CD4-positive, alpha-beta T cell (primary cell): ENCODE results near the gene KCNE1. TPM values are rescaled to one million over a fixed set of nuclear protein-coding genes. Genes with fewer than 3 reads are reported as not detected.
"Not testable (repeated sequence)": the region's sequence is repeated elsewhere in the genome, so short reads cannot be mapped to it uniquely, and the experiment has no call there.

Experiments used
- ATAC-seq: fragments of 200-7000 bp; cut with Tn5 transposase; one replicate; pipeline ENCODE4 v1.10.0; 2022; ENCODE audit warnings: mild to moderate bottlenecking; ENCODE audit not compliant: poor library complexity
- CTCF ChIA-PET: fragments of 350-600 bp; sonication (Branson Sonifier 250); formaldehyde crosslinking; loops from one replicate; lab custom pipeline; 2021; ENCODE audit warnings: antibody characterized with exemption, inconsistent platforms; lab: Charles Lee
- POLR2A ChIA-PET: fragments of 350-600 bp; sonication (Branson Sonifier 250); formaldehyde crosslinking; loops from one replicate; lab custom pipeline; 2021; ENCODE audit warnings: antibody characterized with exemption, inconsistent platforms; lab: Charles Lee
- DNase-seq, 14 experiments: peaks; one replicate each; pipeline ENCODE4 v3.0.0-alpha.2; 2013 to 2020; ENCODE audit warnings: mixed read lengths in 2 of 14
- H3K27ac ChIP-seq, 2 donors: one replicate each; pipeline versions ENCODE4 v1.5.1 to v1.7.0; 2013; ENCODE audit warnings: low read length in 2 of 2, low read depth in 1 of 2, mild to moderate bottlenecking in 1 of 2
- H3K27me3 ChIP-seq, 2 experiments: 1 replicate in 1 of 2; 2 replicates in 1 of 2; pipeline versions ENCODE4 v1.6.1 to v1.7.0; 2013; ENCODE audit warnings: low read length in 2 of 2, control low read depth in 1 of 2, mild to moderate bottlenecking in 1 of 2, moderate library complexity in 1 of 2; ENCODE audit not compliant: insufficient read depth in 2 of 2, control insufficient read depth in 1 of 2
- H3K36me3 ChIP-seq: one replicate; pipeline ENCODE4 v1.6.1; 2013; ENCODE audit warnings: low read length, control low read depth; ENCODE audit not compliant: insufficient read depth
- H3K4me1 ChIP-seq: one replicate; pipeline ENCODE4 v1.6.1; 2013; ENCODE audit warnings: low read length, control low read depth; ENCODE audit not compliant: insufficient read depth
- H3K4me3 ChIP-seq: one replicate; pipeline ENCODE4 v1.5.1; 2013; ENCODE audit warnings: mild to moderate bottlenecking, low read length, moderate library complexity
- H3K9me3 ChIP-seq, 2 experiments: 1 replicate in 1 of 2; 2 replicates in 1 of 2; pipeline versions ENCODE4 v1.6.1 to v1.7.0; 2013; ENCODE audit warnings: low read length in 2 of 2, mild to moderate bottlenecking in 2 of 2, control low read depth in 1 of 2, moderate library complexity in 1 of 2; ENCODE audit not compliant: control insufficient read depth in 1 of 2, insufficient read depth in 1 of 2
- H3K27ac Mint-ChIP-seq: one replicate; pipeline ENCODE4 v1.8.0; 2020; ENCODE audit warnings: mixed read lengths
- H3K27me3 Mint-ChIP-seq: one replicate; pipeline ENCODE4 v1.8.0; 2021; ENCODE audit warnings: mixed read lengths
- H3K36me3 Mint-ChIP-seq: one replicate; pipeline ENCODE4 v1.8.0; 2021; ENCODE audit warnings: low read depth, mixed read lengths
- H3K4me1 Mint-ChIP-seq: one replicate; pipeline ENCODE4 v1.8.0; 2021; ENCODE audit warnings: low read depth, mixed read lengths
- H3K4me3 Mint-ChIP-seq: one replicate; pipeline ENCODE4 v1.8.0; 2020; ENCODE audit warnings: mild to moderate bottlenecking, mixed read lengths
- H3K9me3 Mint-ChIP-seq: one replicate; pipeline ENCODE4 v1.8.0; 2020; ENCODE audit warnings: mixed read lengths
- CTCF ChIP-seq: fragments of 200-600 bp; IDR thresholded peaks from one replicate; pipeline ENCODE4 v1.8.0; 2022; ENCODE audit warnings: antibody characterized with exemption, mild to moderate bottlenecking
- intact Hi-C, 2 experiments: fragments of 100-400 bp; cut with DNase I in 1 of 2; cut with micrococcal nuclease in 1 of 2; formaldehyde crosslinking; loops; one replicate each; pipeline versions ENCODE4 v1.15.1 to v1.9.0; 2023 to 2025; cut with DNase I, micrococcal nuclease
- total RNA-seq, 174 experiments: library from RNA in 2 of 174; stranded (reverse) in 2 of 174; gene quantifications; one replicate each; pipeline ENCODE4 v1.2.3 and lab custom pipeline; 2021 to 2026

KCNE1 gene
- total RNA-seq, 2 experiments from 2014 or later: not detected

GRCh38 chr21:34557261-34557660 lies 45.3 kb upstream of the KCNE1 start:
- no peak for TF ChIP-seq CTCF
- no peaks in the 10 kb centered on the region for H3K36me3 ChIP-seq
- H3K27ac Mint-ChIP-seq: no peak overlapping the region
- POLR2A ChIA-PET: no interaction called here
- peaks cover 8% of the 10 kb centered on the region for H3K36me3 Mint-ChIP-seq
- no peak overlapping the region for H3K4me3 ChIP-seq
- no peak overlapping the region for H3K27ac ChIP-seq
- intact Hi-C loops: no loop called here
- DNase-seq: no peak
- H3K4me1 ChIP-seq: no peaks in the 10 kb centered on the region
- no peak overlapping the region for H3K4me3 Mint-ChIP-seq
- peaks cover 0 to 3% of the 10 kb centered on the region in 2 experiments for H3K9me3 ChIP-seq
- no peaks in the 10 kb centered on the region for H3K9me3 Mint-ChIP-seq
- ATAC-seq: no peak
- no peaks in the 10 kb centered on the region for H3K27me3 ChIP-seq
- no peaks in the 10 kb centered on the region for H3K27me3 Mint-ChIP-seq
- CTCF ChIA-PET: no interaction called here
- no peaks in the 10 kb centered on the region for H3K4me1 Mint-ChIP-seq

GRCh38 chr21:34554670-34555069 lies 42.7 kb upstream of the KCNE1 start:
- H3K36me3 Mint-ChIP-seq, H3K4me1 ChIP-seq, H3K27ac Mint-ChIP-seq, H3K27me3 ChIP-seq, H3K27me3 Mint-ChIP-seq, H3K9me3 Mint-ChIP-seq, POLR2A ChIA-PET, H3K4me3 Mint-ChIP-seq, H3K36me3 ChIP-seq, H3K4me1 Mint-ChIP-seq, ATAC-seq, intact Hi-C loops, H3K27ac ChIP-seq, H3K9me3 ChIP-seq, H3K4me3 ChIP-seq, DNase-seq, CTCF ChIA-PET: not testable (repeated sequence)

- peaks cover 8% of the 10 kb centered on the region for H3K36me3 Mint-ChIP-seq
- no peak for TF ChIP-seq CTCF
- H3K4me3 Mint-ChIP-seq: no peak overlapping the region
- H3K27ac Mint-ChIP-seq: no peak overlapping the region
- Histone ChIP-seq H3K4me3 (no peak overlapping the region), H3K9me3 (peaks cover 0 to 3% of the 10 kb centered on the region in 2 experiments), H3K4me1 (no peaks in the 10 kb centered on the region), H3K27ac (no peak overlapping the region), H3K27me3 (no peaks in the 10 kb centered on the region), H3K36me3 (no peaks in the 10 kb centered on the region)
- no peaks in the 10 kb centered on the region for H3K4me1 Mint-ChIP-seq
- POLR2A ChIA-PET: no interaction called here
- no peaks in the 10 kb centered on the region for H3K27me3 Mint-ChIP-seq
- ATAC-seq (no peak), DNase-seq (no peak)
- intact Hi-C loops: no loop called here
- no peaks in the 10 kb centered on the region for H3K9me3 Mint-ChIP-seq
- CTCF ChIA-PET: no interaction called here
These were observed 42.2 kb upstream of the KCNE1 start for GRCh38 chr21:34554227-34554626.

- CTCF ChIA-PET: no interaction called here
- TF ChIP-seq CTCF: no peak
These were observed 41.3 kb upstream of the KCNE1 start for GRCh38 chr21:34553151-34553952.

More at GRCh38 chr21:34553151-34553952, 41.3 kb upstream of the KCNE1 start:
- H3K9me3 ChIP-seq: peaks cover 0 to 3% of the 10 kb centered on the region in 2 experiments
- no peaks in the 10 kb centered on the region for H3K36me3 ChIP-seq
- no peak overlapping the region for H3K27ac ChIP-seq
- no peak for ATAC-seq
- DNase-seq: no peak
- H3K27me3 Mint-ChIP-seq: no peaks in the 10 kb centered on the region
- no peaks in the 10 kb centered on the region for H3K9me3 Mint-ChIP-seq
- H3K4me1 ChIP-seq: no peaks in the 10 kb centered on the region
- H3K27ac Mint-ChIP-seq: no peak overlapping the region
- no peaks in the 10 kb centered on the region for H3K4me1 Mint-ChIP-seq
- no peaks in the 10 kb centered on the region for H3K27me3 ChIP-seq
- POLR2A ChIA-PET: no interaction called here
- no peak overlapping the region for H3K4me3 Mint-ChIP-seq
- intact Hi-C loops: no loop called here
- H3K4me3 ChIP-seq: no peak overlapping the region
- H3K36me3 Mint-ChIP-seq: peaks cover 8% of the 10 kb centered on the region
